HL-60 (cell line): ENCODE data around the gene HSD17B12.

Experiments
- CTCF ChIP-seq: IDR thresholded peaks from one replicate; pipeline ENCODE4 v1.5.1; 2011; ENCODE audit warnings: low read length, control low read depth, inconsistent platforms; ENCODE audit not compliant: insufficient read depth
- POLR2AphosphoS5 ChIP-seq: IDR thresholded peaks from 2 replicates; pipeline ENCODE4 v1.6.1; 2012; ENCODE audit warnings: low read depth
- REST ChIP-seq: IDR thresholded peaks from 2 replicates; pipeline ENCODE4 v1.6.1; 2012; ENCODE audit warnings: low read depth; ENCODE audit not compliant: insufficient replicate concordance

GRCh38 chr11:43770173-43770572 is 89.6 kb downstream of the HSD17B12 start:
- TF ChIP-seq POLR2AphosphoS5, result no peak
- TF ChIP-seq CTCF, result no peak
- no peak for TF ChIP-seq REST
